Muscle layer of colon (tissue), 2 donors: Measurements from ENCODE around the gene E4F1.
"Not testable (repeated sequence)": the region's sequence is repeated elsewhere in the genome, so short reads cannot be mapped to it uniquely, and the experiment has no call there.

Experiments used
- H3K27ac ChIP-seq: one replicate; pipeline ENCODE4 v1.7.0; 2013; ENCODE audit warnings: low read depth, mild to moderate bottlenecking, low read length, moderate library complexity
- H3K27me3 ChIP-seq, 2 donors: one replicate each; pipeline ENCODE4 v1.7.0; 2013; ENCODE audit warnings: low read length in 2 of 2, mild to moderate bottlenecking in 2 of 2; ENCODE audit not compliant: insufficient read depth in 2 of 2, control insufficient read depth in 1 of 2
- H3K36me3 ChIP-seq: one replicate; pipeline ENCODE4 v1.7.0; 2013; ENCODE audit warnings: mild to moderate bottlenecking, low read length; ENCODE audit not compliant: insufficient read depth
- H3K4me1 ChIP-seq: one replicate; pipeline ENCODE4 v1.7.0; 2013; ENCODE audit warnings: mild to moderate bottlenecking, low read length; ENCODE audit not compliant: insufficient read depth
- H3K4me3 ChIP-seq, 2 donors: one replicate each; pipeline ENCODE4 v1.7.0; 2013; ENCODE audit warnings: low read length in 2 of 2, low read depth in 1 of 2, mild to moderate bottlenecking in 1 of 2, moderate library complexity in 1 of 2
- H3K9ac ChIP-seq: one replicate; pipeline ENCODE4 v1.7.0; 2013; ENCODE audit warnings: low read length
- H3K9me3 ChIP-seq: one replicate; pipeline ENCODE4 v1.7.0; 2013; ENCODE audit warnings: mild to moderate bottlenecking, low read length
- donor health status: abdominal sarcoma.
- donor health status: Adenocarcinoma of cecum.

Gene E4F1

GRCh38 chr16:2234813-2235170 is 11.4 kb downstream of the E4F1 start:
- Histone ChIP-seq H3K4me3 (no peak overlapping the region), H3K27me3 (peaks cover 8 to 45% of the 10 kb centered on the region in 2 donors), H3K9me3 (no peaks in the 10 kb centered on the region), H3K27ac (no peak overlapping the region), H3K9ac (no peak overlapping the region), H3K4me1 (peaks cover 12% of the 10 kb centered on the region), H3K36me3 (peaks cover 53% of the 10 kb centered on the region)

- H3K36me3 ChIP-seq, result peaks cover 49% of the 10 kb centered on the region
- H3K27me3 ChIP-seq, result peaks cover 8 to 45% of the 10 kb centered on the region in 2 donors
- no peak overlapping the region for H3K4me3 ChIP-seq
- H3K9me3 ChIP-seq, result no peaks in the 10 kb centered on the region
- peaks cover 12% of the 10 kb centered on the region for H3K4me1 ChIP-seq
- H3K9ac ChIP-seq, result no peak overlapping the region
- H3K27ac ChIP-seq, result no peak overlapping the region
Measured at GRCh38 chr16:2235234-2235651, 11.9 kb downstream of the E4F1 start.

GRCh38 chr16:2235695-2236336 is 12.4 kb downstream of the E4F1 start:
- H3K36me3 ChIP-seq, result peaks cover 49% of the 10 kb centered on the region
- H3K9me3 ChIP-seq, result no peaks in the 10 kb centered on the region
- no peak overlapping the region for H3K9ac ChIP-seq
- peaks cover 8 to 45% of the 10 kb centered on the region in 2 donors for H3K27me3 ChIP-seq
- peaks cover 12% of the 10 kb centered on the region for H3K4me1 ChIP-seq
- no peak overlapping the region for H3K4me3 ChIP-seq
- H3K27ac ChIP-seq, result no peak overlapping the region

GRCh38 chr16:2236337-2237101 is 13.1 kb downstream of the E4F1 start, which contains the start of gene DNASE1L2:
TSS of gene DNASE1L2 (plus strand) at chr16:2236444. CDS start at chr16:2236817, 373 bp downstream.
- Histone ChIP-seq H3K4me1 (peaks cover 12% of the 10 kb centered on the region), H3K9ac (no peak within 1 kb of the TSS), H3K9me3 (no peaks in the 10 kb centered on the region), H3K27ac (no peak within 1 kb of the TSS), H3K27me3 (peaks cover 8 to 45% of the 10 kb centered on the region in 2 donors), H3K4me3 (no peak within 1 kb of the TSS), H3K36me3 (peaks cover 44% of the 10 kb centered on the region)

GRCh38 chr16:2237102-2237482 is 13.7 kb downstream of the E4F1 start:
- no peak overlapping the region for H3K9ac ChIP-seq
- H3K27ac ChIP-seq, result no peak overlapping the region
- peaks cover 8 to 43% of the 10 kb centered on the region in 2 donors for H3K27me3 ChIP-seq
- H3K4me3 ChIP-seq, result no peak overlapping the region
- peaks cover 38% of the 10 kb centered on the region for H3K36me3 ChIP-seq
- H3K9me3 ChIP-seq, result no peaks in the 10 kb centered on the region
- H3K4me1 ChIP-seq, result peaks cover 12% of the 10 kb centered on the region

GRCh38 chr16:2237493-2238149 is 14.2 kb downstream of the E4F1 start:
- Histone ChIP-seq H3K4me1 (peaks cover 12% of the 10 kb centered on the region), H3K9me3 (no peaks in the 10 kb centered on the region), H3K27ac (no peak overlapping the region), H3K27me3 (peaks cover 8 to 38% of the 10 kb centered on the region in 2 donors), H3K36me3 (peaks cover 38% of the 10 kb centered on the region), H3K4me3 (no peak overlapping the region), H3K9ac (no peak overlapping the region)

GRCh38 chr16:2238150-2238837 is 14.9 kb downstream of the E4F1 start:
- no peak overlapping the region for H3K4me3 ChIP-seq
- no peak overlapping the region for H3K27ac ChIP-seq
- H3K27me3 ChIP-seq, result peaks cover 8 to 37% of the 10 kb centered on the region in 2 donors
- H3K9me3 ChIP-seq, result no peaks in the 10 kb centered on the region
- H3K4me1 ChIP-seq, result peaks cover 12% of the 10 kb centered on the region
- H3K9ac ChIP-seq, result no peak overlapping the region
- H3K36me3 ChIP-seq, result peaks cover 38% of the 10 kb centered on the region

- Histone ChIP-seq H3K27ac (no peak overlapping the region), H3K9me3 (no peaks in the 10 kb centered on the region), H3K36me3 (peaks cover 38% of the 10 kb centered on the region), H3K9ac (no peak overlapping the region), H3K4me1 (peaks cover 12% of the 10 kb centered on the region), H3K4me3 (no peak overlapping the region), H3K27me3 (peaks cover 8 to 30% of the 10 kb centered on the region in 2 donors)
Measured at GRCh38 chr16:2238838-2239675, 15.7 kb downstream of the E4F1 start.

- H3K36me3 ChIP-seq, result peaks cover 39% of the 10 kb centered on the region
- not testable (repeated sequence) for H3K9me3 ChIP-seq, H3K9ac ChIP-seq, H3K27ac ChIP-seq, H3K4me3 ChIP-seq
- peaks cover 12% of the 10 kb centered on the region for H3K4me1 ChIP-seq
- peaks cover 8 to 30% of the 10 kb centered on the region in 2 donors for H3K27me3 ChIP-seq
Measured at GRCh38 chr16:2240331-2240730, 16.9 kb downstream of the E4F1 start.

GRCh38 chr16:2242598-2242997 is 19.2 kb downstream of the E4F1 start:
- Histone ChIP-seq H3K9ac (no peak overlapping the region), H3K4me1 (no peaks in the 10 kb centered on the region), H3K36me3 (peaks cover 50% of the 10 kb centered on the region), H3K27me3 (peaks cover 0 to 9% of the 10 kb centered on the region in 2 donors), H3K27ac (no peak overlapping the region), H3K4me3 (no peak overlapping the region), H3K9me3 (no peaks in the 10 kb centered on the region)
